MM.1S (cell line): Measurements from ENCODE around the gene PITPNM3.

Experiments
- EZH2 ChIP-seq: fragments of 300-600 bp; sonication (generic); optimal IDR thresholded peaks from 2 replicates; pipeline ENCODE3; 2017; ENCODE audit warnings: low read depth, mild to moderate bottlenecking, antibody characterized with exemption, low read length, mixed read lengths
- TF ChIP-seq, protein P1 (sequence below): fragments of 300-600 bp; sonication (generic); IDR thresholded peaks from 2 replicates; pipeline ENCODE4 v1.5.1; 2016; ENCODE audit warnings: antibody characterized with exemption, low read length, mixed read lengths

DNA sequence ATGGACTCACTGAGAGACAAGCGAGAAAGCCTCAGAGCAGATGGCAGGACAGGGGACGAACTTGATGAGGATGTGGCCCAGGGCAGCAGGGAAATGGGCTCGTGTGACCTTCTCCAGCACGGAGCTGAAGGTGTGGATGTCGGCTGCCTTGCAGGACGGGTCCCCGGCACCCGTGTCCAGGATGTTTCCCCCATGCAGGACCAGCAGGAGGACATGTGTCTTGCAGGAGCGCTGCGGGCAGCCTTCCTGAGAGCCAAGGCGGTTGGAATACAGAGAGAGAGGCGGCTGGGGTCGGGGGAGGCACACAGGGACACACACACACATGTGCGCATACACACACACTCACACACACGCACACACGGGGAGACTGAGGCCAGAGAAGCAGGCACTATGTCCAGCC, 72.8 kb downstream of the PITPNM3 start:
- TF ChIP-seq, protein P1, sequence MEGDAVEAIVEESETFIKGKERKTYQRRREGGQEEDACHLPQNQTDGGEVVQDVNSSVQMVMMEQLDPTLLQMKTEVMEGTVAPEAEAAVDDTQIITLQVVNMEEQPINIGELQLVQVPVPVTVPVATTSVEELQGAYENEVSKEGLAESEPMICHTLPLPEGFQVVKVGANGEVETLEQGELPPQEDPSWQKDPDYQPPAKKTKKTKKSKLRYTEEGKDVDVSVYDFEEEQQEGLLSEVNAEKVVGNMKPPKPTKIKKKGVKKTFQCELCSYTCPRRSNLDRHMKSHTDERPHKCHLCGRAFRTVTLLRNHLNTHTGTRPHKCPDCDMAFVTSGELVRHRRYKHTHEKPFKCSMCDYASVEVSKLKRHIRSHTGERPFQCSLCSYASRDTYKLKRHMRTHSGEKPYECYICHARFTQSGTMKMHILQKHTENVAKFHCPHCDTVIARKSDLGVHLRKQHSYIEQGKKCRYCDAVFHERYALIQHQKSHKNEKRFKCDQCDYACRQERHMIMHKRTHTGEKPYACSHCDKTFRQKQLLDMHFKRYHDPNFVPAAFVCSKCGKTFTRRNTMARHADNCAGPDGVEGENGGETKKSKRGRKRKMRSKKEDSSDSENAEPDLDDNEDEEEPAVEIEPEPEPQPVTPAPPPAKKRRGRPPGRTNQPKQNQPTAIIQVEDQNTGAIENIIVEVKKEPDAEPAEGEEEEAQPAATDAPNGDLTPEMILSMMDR, result no peak
- TF ChIP-seq EZH2, result no peak
